ENCODE data around the gene ZIC4. TPM values are rescaled to one million over a fixed set of nuclear protein-coding genes. Genes with fewer than 3 reads are reported as not detected.

Gene ZIC4
- total RNA-seq, 3 donors from 2014 or later (not counting 1 experiment from before 2014, with no cell fraction given) = not detected

- WGBS (ENCODE audit: insufficient coverage) = 9% methylated on average over 13 of the region's 13 CpGs
- no peaks in the 10 kb centered on the region for H3K4me1 ChIP-seq (ENCODE audit: control insufficient read depth, insufficient read depth, low read length)
- H3K4me1 Mint-ChIP-seq = no peaks in the 10 kb centered on the region
- no peaks in the 10 kb centered on the region for H3K36me3 ChIP-seq (ENCODE audit: control insufficient read depth, insufficient read depth, low read length)
- peaks cover 5% of the 10 kb centered on the region for H3K9me3 ChIP-seq (ENCODE audit: control insufficient read depth, insufficient read depth, low read length)
- intact Hi-C loops (cut with micrococcal nuclease) = no loop called here
- H3K9me3 Mint-ChIP-seq = peaks cover 8 to 14% of the 10 kb centered on the region in 2 donors
- ATAC-seq = no peak
- no peak for DNase-seq
- no peak overlapping the region for H3K27ac Mint-ChIP-seq
- no peak overlapping the region for H3K4me3 Mint-ChIP-seq
- peaks cover 32% of the 10 kb centered on the region for H3K36me3 Mint-ChIP-seq
- H3K27me3 Mint-ChIP-seq (ENCODE audit: low read depth in 2 of 2) = peaks cover 47 to 64% of the 10 kb centered on the region in 2 donors
- no peak for TF ChIP-seq CTCF (IDR thresholded peaks at IDR 0.05)
- no peak overlapping the region for H3K4me3 ChIP-seq (ENCODE audit: low read length)
- no peak overlapping the region for H3K27ac ChIP-seq (ENCODE audit: low read length)
- peaks cover 36% of the 10 kb centered on the region for H3K27me3 ChIP-seq (ENCODE audit: control insufficient read depth, insufficient read depth, low read length)
These were observed 37.1 kb downstream of the ZIC4 start for GRCh38 chr3:147369231-147369630.

DNA sequence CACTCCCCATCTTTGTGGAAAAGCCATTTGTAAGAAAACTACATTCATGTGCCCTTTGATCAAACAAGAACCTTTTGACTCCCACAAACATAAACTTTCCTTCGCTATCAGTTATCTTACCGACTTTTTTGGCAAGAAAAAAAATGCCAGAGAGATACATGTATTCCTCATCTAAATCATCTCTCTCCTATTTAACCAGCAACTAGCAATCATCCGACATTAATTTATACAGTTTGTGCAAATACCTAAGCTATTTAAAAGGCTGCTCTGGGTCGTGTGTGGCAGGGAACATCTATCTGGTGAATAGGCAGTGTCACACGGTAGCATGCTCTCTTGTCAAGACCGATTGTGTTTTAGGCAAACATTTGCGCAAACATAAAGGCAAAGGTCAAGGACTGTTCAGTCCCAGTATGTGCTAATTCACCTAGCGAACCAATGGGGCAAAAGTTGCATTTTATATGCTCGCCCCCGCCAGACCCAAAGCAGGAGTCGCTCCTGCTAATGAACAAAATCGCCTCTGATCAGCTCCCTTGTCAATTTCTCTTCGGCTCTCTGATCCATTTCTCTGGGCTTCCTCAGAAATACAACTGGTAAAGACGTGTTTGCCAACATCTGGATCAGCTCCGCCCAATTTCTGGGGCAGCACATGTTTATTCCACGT lies 37.7 kb downstream of the ZIC4 start:
- no peak for TF ChIP-seq CTCF (IDR thresholded peaks at IDR 0.05)
- peaks cover 11 to 14% of the 10 kb centered on the region in 2 donors for H3K9me3 Mint-ChIP-seq
- Histone ChIP-seq H3K4me1 (ENCODE audit: control insufficient read depth, insufficient read depth, low read length) (no peaks in the 10 kb centered on the region), H3K27ac (ENCODE audit: low read length) (no peak overlapping the region), H3K27me3 (ENCODE audit: control insufficient read depth, insufficient read depth, low read length) (peaks cover 34% of the 10 kb centered on the region), H3K36me3 (ENCODE audit: control insufficient read depth, insufficient read depth, low read length) (no peaks in the 10 kb centered on the region), H3K9me3 (ENCODE audit: control insufficient read depth, insufficient read depth, low read length) (peaks cover 5% of the 10 kb centered on the region), H3K4me3 (ENCODE audit: low read length) (no peak overlapping the region)
- DNase-seq (no peak), ATAC-seq (no peak)
- intact Hi-C loops (cut with micrococcal nuclease) = no loop called here
- peaks cover 43 to 58% of the 10 kb centered on the region in 2 donors for H3K27me3 Mint-ChIP-seq (ENCODE audit: low read depth in 2 of 2)
- no peak overlapping the region for H3K4me3 Mint-ChIP-seq
- H3K4me1 Mint-ChIP-seq = no peaks in the 10 kb centered on the region
- WGBS (ENCODE audit: insufficient coverage) = 8% methylated on average over 16 of the region's 16 CpGs
- no peak overlapping the region for H3K27ac Mint-ChIP-seq
- H3K36me3 Mint-ChIP-seq = peaks cover 38% of the 10 kb centered on the region

- intact Hi-C loops (cut with micrococcal nuclease) = no loop called here
- no peak overlapping the region for H3K4me3 Mint-ChIP-seq
- Histone ChIP-seq H3K36me3 (ENCODE audit: control insufficient read depth, insufficient read depth, low read length) (no peaks in the 10 kb centered on the region), H3K4me3 (ENCODE audit: low read length) (no peak overlapping the region), H3K27me3 (ENCODE audit: control insufficient read depth, insufficient read depth, low read length) (peaks cover 30% of the 10 kb centered on the region), H3K4me1 (ENCODE audit: control insufficient read depth, insufficient read depth, low read length) (no peaks in the 10 kb centered on the region), H3K27ac (ENCODE audit: low read length) (no peak overlapping the region), H3K9me3 (ENCODE audit: control insufficient read depth, insufficient read depth, low read length) (peaks cover 5% of the 10 kb centered on the region)
- ATAC-seq = no peak
- peaks cover 43% of the 10 kb centered on the region for H3K36me3 Mint-ChIP-seq
- TF ChIP-seq CTCF (IDR thresholded peaks at IDR 0.05) = no peak
- no peak overlapping the region for H3K27ac Mint-ChIP-seq
- peaks cover 14% of the 10 kb centered on the region in 2 donors for H3K9me3 Mint-ChIP-seq
- H3K4me1 Mint-ChIP-seq = no peaks in the 10 kb centered on the region
- no peak for DNase-seq
- 0% methylated on average over 1 of the region's 2 CpGs for WGBS (ENCODE audit: insufficient coverage)
- peaks cover 40 to 53% of the 10 kb centered on the region in 2 donors for H3K27me3 Mint-ChIP-seq (ENCODE audit: low read depth in 2 of 2)
These were observed 38.2 kb downstream of the ZIC4 start for GRCh38 chr3:147368151-147368550.

- Histone ChIP-seq H3K27ac (ENCODE audit: low read length) (no peak overlapping the region), H3K4me1 (ENCODE audit: control insufficient read depth, insufficient read depth, low read length) (no peaks in the 10 kb centered on the region), H3K36me3 (ENCODE audit: control insufficient read depth, insufficient read depth, low read length) (no peaks in the 10 kb centered on the region), H3K9me3 (ENCODE audit: control insufficient read depth, insufficient read depth, low read length) (peaks cover 4% of the 10 kb centered on the region), H3K27me3 (ENCODE audit: control insufficient read depth, insufficient read depth, low read length) (peaks cover 30% of the 10 kb centered on the region), H3K4me3 (ENCODE audit: low read length) (no peak overlapping the region)
- intact Hi-C loops (cut with micrococcal nuclease) = no loop called here
- Mint-ChIP-seq H3K9me3 (peaks cover 14 to 16% of the 10 kb centered on the region in 2 donors), H3K4me3 (no peak overlapping the region), H3K27me3 (ENCODE audit: low read depth in 2 of 2) (peaks cover 35 to 50% of the 10 kb centered on the region in 2 donors), H3K36me3 (peaks cover 44% of the 10 kb centered on the region), H3K4me1 (no peaks in the 10 kb centered on the region), H3K27ac (no peak overlapping the region)
- 8% methylated on average over 1 of the region's 1 CpG for WGBS (ENCODE audit: insufficient coverage)
- ATAC-seq (no peak), DNase-seq (no peak)
- no peak for TF ChIP-seq CTCF (IDR thresholded peaks at IDR 0.05)
These were observed 38.7 kb downstream of the ZIC4 start for GRCh38 chr3:147367676-147368075.
